GM13976 (cell line): Measurements from ENCODE around the gene MRTO4.

Source experiments
- DNase-seq: peaks from one replicate; pipeline ENCODE4 v3.0.0; 2012; ENCODE audit warnings: low spot score
- in situ Hi-C: fragments of 300-500 bp; cut with MboI; formaldehyde crosslinking; loops from one replicate; pipeline ENCODE4 v1.12.0; 2022; ENCODE audit warnings: low sequenced_read_pairs, mixed read lengths, inconsistent platforms; ENCODE audit not compliant: unreplicated experiment
- TF ChIP-seq, protein P1 (sequence below): IDR thresholded peaks from 2 replicates; pipeline ENCODE4 v1.5.1; 2012; ENCODE audit warnings: borderline replicate concordance, mild to moderate bottlenecking; ENCODE audit not compliant: insufficient read depth; ENCODE audit errors: extremely low read depth, missing control alignments, control extremely low read depth

Gene MRTO4

DNA sequence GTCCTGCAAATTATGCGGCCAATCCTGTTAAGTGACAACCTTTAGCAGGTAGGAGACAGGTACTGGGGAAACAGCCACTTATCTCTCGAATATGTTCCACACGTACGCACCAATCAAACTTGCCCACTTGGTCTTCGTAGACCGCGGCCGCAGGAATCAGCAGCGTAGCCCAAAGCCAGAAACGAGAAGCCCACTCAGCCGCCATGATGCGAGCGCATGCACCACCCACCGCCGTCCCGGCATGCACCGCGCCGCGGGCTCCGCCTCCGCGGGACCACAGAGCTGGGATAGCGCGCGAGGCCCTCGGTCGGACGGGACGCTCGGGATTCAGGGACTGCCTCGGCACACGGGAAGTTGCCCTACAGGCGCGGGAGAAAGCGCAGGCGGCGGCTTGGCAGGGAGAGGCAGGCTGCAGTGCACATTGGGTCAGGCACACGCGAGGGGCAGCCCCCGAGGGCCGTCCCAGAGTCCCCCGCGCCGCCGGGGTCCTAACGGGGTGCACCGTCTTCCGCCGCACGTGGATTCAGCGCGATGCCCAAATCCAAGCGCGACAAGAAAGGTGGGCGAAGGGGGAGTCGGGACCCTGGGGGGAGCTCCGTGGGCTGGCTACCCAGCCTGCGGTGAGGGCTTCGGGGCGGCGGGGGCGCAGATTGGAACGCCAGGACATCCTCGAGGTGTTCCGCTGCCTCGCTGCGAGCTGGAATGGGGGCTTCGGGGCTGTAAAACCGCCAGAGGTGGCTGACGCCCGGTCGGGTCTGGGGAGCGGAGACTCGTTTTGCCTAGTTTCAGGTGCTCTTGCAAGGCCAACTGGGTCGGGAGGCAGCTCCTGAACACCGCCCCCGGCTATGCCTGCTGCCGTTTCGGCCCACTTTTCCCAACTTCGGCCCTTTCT is at the start of gene MRTO4, which contains the start of gene EMC1:
MRTO4 (plus strand) TSS at position 501 of the 892 bp plus-strand sequence; CDS start at position 532, 31 bp downstream.
EMC1 (minus strand) TSS at position 220 of the 892 bp plus-strand sequence; CDS start at position 205, 15 bp downstream.
- TF ChIP-seq, protein P1, sequence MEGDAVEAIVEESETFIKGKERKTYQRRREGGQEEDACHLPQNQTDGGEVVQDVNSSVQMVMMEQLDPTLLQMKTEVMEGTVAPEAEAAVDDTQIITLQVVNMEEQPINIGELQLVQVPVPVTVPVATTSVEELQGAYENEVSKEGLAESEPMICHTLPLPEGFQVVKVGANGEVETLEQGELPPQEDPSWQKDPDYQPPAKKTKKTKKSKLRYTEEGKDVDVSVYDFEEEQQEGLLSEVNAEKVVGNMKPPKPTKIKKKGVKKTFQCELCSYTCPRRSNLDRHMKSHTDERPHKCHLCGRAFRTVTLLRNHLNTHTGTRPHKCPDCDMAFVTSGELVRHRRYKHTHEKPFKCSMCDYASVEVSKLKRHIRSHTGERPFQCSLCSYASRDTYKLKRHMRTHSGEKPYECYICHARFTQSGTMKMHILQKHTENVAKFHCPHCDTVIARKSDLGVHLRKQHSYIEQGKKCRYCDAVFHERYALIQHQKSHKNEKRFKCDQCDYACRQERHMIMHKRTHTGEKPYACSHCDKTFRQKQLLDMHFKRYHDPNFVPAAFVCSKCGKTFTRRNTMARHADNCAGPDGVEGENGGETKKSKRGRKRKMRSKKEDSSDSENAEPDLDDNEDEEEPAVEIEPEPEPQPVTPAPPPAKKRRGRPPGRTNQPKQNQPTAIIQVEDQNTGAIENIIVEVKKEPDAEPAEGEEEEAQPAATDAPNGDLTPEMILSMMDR = no peak
- in situ Hi-C loops = no loop called here
- DNase-seq = peak; percentile 97

DNA sequence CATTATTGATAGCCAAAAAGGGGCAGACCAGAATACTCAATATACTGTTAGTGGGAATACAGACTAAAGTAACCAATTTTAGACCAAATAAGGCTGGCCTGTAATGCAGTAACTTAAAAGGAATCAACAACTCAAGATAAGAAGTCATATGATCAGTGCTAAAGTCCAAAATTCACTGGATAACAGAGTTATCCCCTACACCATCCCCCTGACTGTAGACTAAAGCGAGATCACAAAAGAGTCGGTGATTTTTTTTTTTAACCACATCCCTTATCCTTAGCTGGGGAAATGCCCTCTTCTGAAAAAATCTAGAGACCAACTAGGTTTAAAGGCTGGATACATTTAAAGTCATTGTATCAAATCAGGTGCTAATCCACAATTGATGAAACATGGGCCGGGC is 49.2 kb upstream of the MRTO4 start:
- in situ Hi-C loops = no loop called here
- no peak for DNase-seq
- TF ChIP-seq, protein P1 = no peak

DNA sequence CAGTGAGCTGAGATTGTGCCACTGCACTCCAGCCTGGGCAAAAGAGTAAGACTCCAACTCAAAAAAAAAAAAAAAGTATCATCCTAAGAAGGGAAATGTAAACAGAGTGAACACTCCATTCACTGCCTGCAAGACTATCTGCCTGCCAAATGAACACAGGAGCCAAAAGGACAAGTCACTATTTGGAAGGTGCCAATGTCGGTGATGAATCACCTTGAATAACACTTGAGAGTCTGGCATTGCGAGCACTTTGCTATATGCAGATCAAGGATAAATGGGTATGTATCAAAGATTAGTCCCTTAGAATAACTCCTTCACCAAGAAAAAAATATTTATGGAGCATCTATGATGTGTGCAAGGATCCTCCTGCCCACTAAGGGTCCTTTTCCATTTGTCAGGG is 48.2 kb upstream of the MRTO4 start:
- no peak for DNase-seq
- in situ Hi-C loops = no loop called here
- TF ChIP-seq, protein P1 = no peak

DNA sequence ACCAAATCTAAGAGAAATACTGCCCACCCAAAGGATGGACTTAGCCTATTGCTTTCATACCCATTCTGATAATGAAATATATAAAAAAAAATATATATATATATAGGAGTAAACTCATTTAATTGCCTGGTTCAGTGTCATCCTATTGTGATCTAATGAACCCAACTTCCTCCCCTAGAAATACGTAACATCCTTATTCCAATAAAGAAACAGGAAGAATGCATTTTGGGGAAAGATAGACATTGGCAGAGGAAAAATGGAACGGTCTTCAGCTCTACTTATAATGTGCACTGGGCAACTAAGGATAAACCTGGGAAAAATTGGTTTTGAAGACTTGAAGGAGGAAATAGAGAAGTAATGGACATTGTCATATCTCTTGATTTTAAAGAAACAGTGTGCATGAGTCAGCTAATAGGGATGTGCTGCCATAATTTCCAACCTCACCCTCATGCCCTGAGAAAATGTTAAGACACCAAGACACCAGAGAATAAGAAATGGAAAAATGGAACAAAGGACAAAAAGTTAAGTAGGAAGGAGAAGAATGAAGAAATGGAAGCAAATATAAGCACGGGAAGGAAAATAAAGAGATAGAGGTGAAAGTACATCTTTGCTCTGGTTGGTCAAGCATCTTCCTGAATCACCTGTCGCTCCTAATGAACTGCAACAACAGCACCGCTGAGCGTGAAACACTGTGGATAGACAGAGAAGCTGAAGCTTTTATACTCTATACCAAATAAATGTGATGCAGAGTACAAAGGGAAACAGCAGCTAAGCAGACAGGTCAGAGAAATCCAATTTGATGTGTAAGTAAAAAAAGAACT is 46.9 kb upstream of the MRTO4 start:
- TF ChIP-seq, protein P1 = no peak
- DNase-seq = no peak
- in situ Hi-C loops = no loop called here

DNA sequence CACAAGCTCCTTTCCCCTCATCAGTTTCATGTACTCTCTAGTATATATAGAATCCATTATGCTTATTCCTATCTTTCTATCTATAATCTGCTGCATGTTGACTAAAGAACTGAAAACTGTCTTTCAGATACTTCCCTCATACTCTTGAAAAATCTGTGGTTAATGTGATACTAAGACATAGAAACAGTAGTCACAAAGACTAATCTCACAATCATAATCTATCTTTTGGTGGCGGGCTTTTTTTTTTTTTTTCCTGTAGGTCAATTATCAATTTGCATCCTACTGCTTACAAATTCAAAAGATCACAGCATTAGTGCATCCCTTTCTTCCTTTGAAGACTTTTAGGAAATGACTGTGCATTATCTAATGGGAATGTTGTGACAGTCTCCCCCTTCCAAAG is 46.2 kb upstream of the MRTO4 start:
- TF ChIP-seq, protein P1 = no peak
- DNase-seq = peak; percentile 56
- in situ Hi-C loops = no loop called here

DNA sequence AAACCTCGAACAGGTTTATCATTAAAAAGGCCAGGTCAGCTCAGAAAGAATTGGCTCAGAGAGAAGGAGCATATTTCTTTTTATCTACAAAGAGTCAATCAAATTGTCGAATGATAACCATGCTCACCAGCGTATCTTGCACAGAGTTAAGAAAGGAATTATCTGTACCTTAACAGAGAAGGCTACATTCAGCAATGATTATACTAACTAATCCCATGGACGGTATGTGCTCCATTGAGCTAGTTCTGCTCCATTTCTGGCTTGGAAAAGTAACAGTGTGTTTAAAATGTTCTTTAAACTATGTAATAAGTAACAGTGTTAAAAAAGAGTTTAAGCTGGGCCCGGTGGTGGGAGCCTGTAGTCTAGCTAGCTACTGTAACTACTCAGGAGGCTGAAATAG is 45.8 kb upstream of the MRTO4 start:
- in situ Hi-C loops = no loop called here
- TF ChIP-seq, protein P1 = no peak
- DNase-seq = no peak
